Right renal cortex interstitium (tissue), 3 donors: ENCODE data around the gene KIAA1671. TPM values are rescaled to one million over a fixed set of nuclear protein-coding genes. Genes with fewer than 3 reads are reported as not detected.
"Not testable (repeated sequence)": the region's sequence is repeated elsewhere in the genome, so short reads cannot be mapped to it uniquely, and the experiment has no call there.

Experiments
- DNase-seq, 3 donors: peaks; one replicate each; pipeline ENCODE4 v3.0.0-alpha.2; 2013; ENCODE audit warnings: low read depth in 3 of 3, low spot score in 2 of 3
- polyA plus RNA-seq, 3 donors: library from polyadenylated mRNA; unstranded; fragments of 120-200 nt; gene quantifications; one replicate each; pipeline ENCODE4 v1.2.1, GENCODE V29; 2013; ENCODE audit not compliant: insufficient read length in 3 of 3

Gene KIAA1671
- 10 to 100 TPM; 24.1 to 25.4 (median 24.8) TPM for polyA plus RNA-seq

- DNase-seq: peak in 2 of 3 donors; percentile 72 to 77
Measured at GRCh38 chr22:24951942-24952836, at the start of gene KIAA1671. KIAA1671 (plus strand) TSS chr22:24952716; CDS start chr22:25028000, 75,284 bp downstream.

GRCh38 chr22:24905909-24906308 is 46.6 kb upstream of the KIAA1671 start:
- DNase-seq: no peak

- DNase-seq: not testable (repeated sequence)
Measured at GRCh38 chr22:24907101-24907500, 45.4 kb upstream of the KIAA1671 start.

- DNase-seq: no peak
Measured at GRCh38 chr22:24920029-24920428, 32.5 kb upstream of the KIAA1671 start.

GRCh38 chr22:24925586-24926427 is 26.7 kb upstream of the KIAA1671 start:
- DNase-seq: no peak

GRCh38 chr22:24926428-24926725 is 26.1 kb upstream of the KIAA1671 start:
- no peak for DNase-seq

GRCh38 chr22:24926849-24927579 is 25.5 kb upstream of the KIAA1671 start:
- DNase-seq: no peak

GRCh38 chr22:24928322-24928721 is 24.2 kb upstream of the KIAA1671 start:
- DNase-seq: no peak

- no peak for DNase-seq
Measured at GRCh38 chr22:24930678-24931077, 21.8 kb upstream of the KIAA1671 start.

- DNase-seq: no peak
Measured at GRCh38 chr22:24935771-24936483, 16.6 kb upstream of the KIAA1671 start.

- no peak for DNase-seq
Measured at GRCh38 chr22:24937114-24937513, 15.4 kb upstream of the KIAA1671 start.

- no peak for DNase-seq
Measured at GRCh38 chr22:24938741-24939341, 13.7 kb upstream of the KIAA1671 start.

GRCh38 chr22:24942301-24942700 is 10.2 kb upstream of the KIAA1671 start:
- DNase-seq: no peak

- no peak for DNase-seq
Measured at GRCh38 chr22:24944217-24944937, 8.1 kb upstream of the KIAA1671 start.

- DNase-seq: no peak
Measured at GRCh38 chr22:24945430-24945829, 7.1 kb upstream of the KIAA1671 start.

GRCh38 chr22:24947383-24947782 is 5.1 kb upstream of the KIAA1671 start:
- DNase-seq: no peak

- no peak for DNase-seq
Measured at GRCh38 chr22:24947881-24948280, 4.6 kb upstream of the KIAA1671 start.

GRCh38 chr22:24948356-24949202 is 3.9 kb upstream of the KIAA1671 start:
- no peak for DNase-seq
